ENCODE results near the gene SPCS1.

- TF ChIP-seq CTCF (IDR thresholded peaks at IDR 0.05) (no peak), EP300 (IDR thresholded peaks at IDR 0.05) (no peak), CHD2 (IDR thresholded peaks at IDR 0.05; ENCODE audit: low read length, partially characterized antibody) (no peak), MAX (IDR thresholded peaks at IDR 0.05) (no peak), KDM5A (IDR thresholded peaks at IDR 0.05) (no peak), SMC3 (IDR thresholded peaks at IDR 0.05) (no peak), POLR2A (IDR thresholded peaks at IDR 0.05; ENCODE audit: low read length) (no peak)
- TF ChIP-seq, protein P1, sequence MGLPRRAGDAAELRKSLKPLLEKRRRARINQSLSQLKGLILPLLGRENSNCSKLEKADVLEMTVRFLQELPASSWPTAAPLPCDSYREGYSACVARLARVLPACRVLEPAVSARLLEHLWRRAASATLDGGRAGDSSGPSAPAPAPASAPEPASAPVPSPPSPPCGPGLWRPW (IDR thresholded peaks at IDR 0.05) = no peak
These were observed 20.6 kb upstream of the SPCS1 start for GRCh38 chr3:52685285-52685708.
